SK-N-SH treated with all-trans-retinoic acid at 6 μM for 48 hours (cell line): ENCODE data around the gene DNAH9.

Source experiments
- ATAC-seq: fragments of 200-7000 bp; cut with Tn5 transposase; 3 replicates; pipeline ENCODE4 v1.9.1; 2020; ENCODE audit warnings: mild to moderate bottlenecking, moderate library complexity
- ARNTL ChIP-seq: fragments of 450-650 bp; formaldehyde crosslinking; IDR thresholded peaks from 2 replicates; pipeline ENCODE4 v1.5.0; 2020; ENCODE audit warnings: low read depth, mild to moderate bottlenecking, moderate library complexity, borderline replicate concordance
- CSDC2 ChIP-seq: fragments of 250-450 bp; sonication (Bioruptor Pico); IDR thresholded peaks from 2 replicates; pipeline ENCODE4 v1.5.0; 2020; ENCODE audit warnings: mild to moderate bottlenecking, moderate library complexity
- ESRRG ChIP-seq: fragments of 250-450 bp; sonication (Bioruptor Pico); IDR thresholded peaks from 2 replicates; pipeline ENCODE4 v1.6.1; 2021; ENCODE audit warnings: mild to moderate bottlenecking
- GLIS3 ChIP-seq: fragments of 250-450 bp; sonication (Bioruptor Pico); IDR thresholded peaks from 2 replicates; pipeline ENCODE4 v1.5.0; 2020; ENCODE audit warnings: mild to moderate bottlenecking, moderate library complexity
- ISL1 ChIP-seq: fragments of 250-450 bp; sonication (Bioruptor Pico); IDR thresholded peaks from 2 replicates; pipeline ENCODE4 v2.1.2; 2022; ENCODE audit warnings: mild to moderate bottlenecking, moderate library complexity
- OSR1 ChIP-seq: fragments of 250-450 bp; sonication (Bioruptor Pico); IDR thresholded peaks from 2 replicates; pipeline ENCODE4 v1.8.0; 2022; ENCODE audit warnings: moderate library complexity, mild to moderate bottlenecking, inconsistent platforms
- POU6F1 ChIP-seq: fragments of 250-450 bp; sonication (Bioruptor Pico); IDR thresholded peaks from 2 replicates; pipeline ENCODE4 v1.8.0; 2021; ENCODE audit warnings: low read depth, mild to moderate bottlenecking, moderate library complexity, borderline replicate concordance
- RARB ChIP-seq: fragments of 250-450 bp; sonication (Bioruptor Pico); IDR thresholded peaks from 2 replicates; pipeline ENCODE4 v1.8.0; 2021; ENCODE audit warnings: mild to moderate bottlenecking, moderate library complexity
- SNAI2 ChIP-seq: fragments of 250-450 bp; sonication (Bioruptor Pico); IDR thresholded peaks from 2 replicates; pipeline ENCODE4 v1.5.0; 2020; ENCODE audit warnings: mild to moderate bottlenecking, moderate library complexity
- TCF4 ChIP-seq: fragments of 250-450 bp; sonication (Bioruptor Pico); IDR thresholded peaks from 2 replicates; pipeline ENCODE4 v1.8.0; 2021; ENCODE audit warnings: mild to moderate bottlenecking, moderate library complexity, borderline replicate concordance
- TOX ChIP-seq: fragments of 250-450 bp; sonication (Bioruptor Pico); IDR thresholded peaks from 2 replicates; pipeline ENCODE4 v1.8.0; 2021; ENCODE audit warnings: mild to moderate bottlenecking, moderate library complexity, borderline replicate concordance
- TSHZ2 ChIP-seq: fragments of 250-450 bp; sonication (Bioruptor Pico); IDR thresholded peaks from 2 replicates; pipeline ENCODE4 v1.5.0; 2020; ENCODE audit warnings: mild to moderate bottlenecking, moderate library complexity
- ZFP3 ChIP-seq: fragments of 250-450 bp; sonication (Bioruptor Pico); IDR thresholded peaks from 2 replicates; pipeline ENCODE4 v1.5.0; 2020; ENCODE audit warnings: mild to moderate bottlenecking, moderate library complexity
- ZFP30 ChIP-seq: fragments of 450-650 bp; formaldehyde crosslinking; IDR thresholded peaks from 2 replicates; pipeline ENCODE4 v1.5.0; 2022; ENCODE audit warnings: mild to moderate bottlenecking, moderate library complexity
- ZNF565 ChIP-seq: fragments of 450-650 bp; formaldehyde crosslinking; conservative IDR thresholded peaks from 2 replicates; pipeline ENCODE4 v1.5.0; 2020; ENCODE audit warnings: low read depth, mild to moderate bottlenecking, moderate library complexity
- ZNF70 ChIP-seq: fragments of 450-650 bp; formaldehyde crosslinking; IDR thresholded peaks from 2 replicates; pipeline ENCODE4 v1.5.0; 2020; ENCODE audit warnings: mild to moderate bottlenecking, moderate library complexity
- TF ChIP-seq, protein P1 (sequence below): fragments of 250-450 bp; sonication (Bioruptor Pico); IDR thresholded peaks from 2 replicates; pipeline ENCODE4 v1.8.0; 2020; ENCODE audit warnings: mild to moderate bottlenecking, moderate library complexity, borderline replicate concordance
- TF ChIP-seq, protein P2 (sequence below): fragments of 250-450 bp; sonication (Bioruptor Pico); IDR thresholded peaks from 2 replicates; pipeline ENCODE4 v1.5.1; 2021; ENCODE audit warnings: mild to moderate bottlenecking, moderate library complexity
- TF ChIP-seq, protein P3 (sequence below): fragments of 250-450 bp; sonication (Bioruptor Pico); IDR thresholded peaks from 2 replicates; pipeline ENCODE4 v1.5.1; 2020; ENCODE audit warnings: low read depth, mild to moderate bottlenecking, moderate library complexity

The DNAH9 gene

DNA sequence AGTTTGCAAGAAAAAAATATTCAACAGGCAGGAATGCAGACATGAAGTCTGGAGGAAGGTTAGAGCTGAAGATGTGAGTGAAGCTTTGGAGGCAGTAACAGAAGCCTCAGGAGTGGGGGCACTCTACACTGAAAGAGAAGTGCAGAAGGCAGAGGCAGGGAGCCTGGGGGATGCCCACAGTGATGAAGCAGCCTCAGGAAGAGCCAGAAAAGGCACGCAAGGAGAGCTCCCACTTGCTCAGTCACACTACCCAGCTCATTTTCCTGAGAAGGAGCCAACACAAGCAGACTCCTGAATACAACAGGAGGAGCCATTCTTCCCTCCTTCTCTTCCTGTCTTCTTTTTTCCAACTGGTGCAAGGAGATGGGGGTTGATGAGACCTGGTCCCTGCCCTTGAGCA is 45.1 kb upstream of the DNAH9 start (continued):
- no peak for TF ChIP-seq POU6F1
- TF ChIP-seq, protein P1, sequence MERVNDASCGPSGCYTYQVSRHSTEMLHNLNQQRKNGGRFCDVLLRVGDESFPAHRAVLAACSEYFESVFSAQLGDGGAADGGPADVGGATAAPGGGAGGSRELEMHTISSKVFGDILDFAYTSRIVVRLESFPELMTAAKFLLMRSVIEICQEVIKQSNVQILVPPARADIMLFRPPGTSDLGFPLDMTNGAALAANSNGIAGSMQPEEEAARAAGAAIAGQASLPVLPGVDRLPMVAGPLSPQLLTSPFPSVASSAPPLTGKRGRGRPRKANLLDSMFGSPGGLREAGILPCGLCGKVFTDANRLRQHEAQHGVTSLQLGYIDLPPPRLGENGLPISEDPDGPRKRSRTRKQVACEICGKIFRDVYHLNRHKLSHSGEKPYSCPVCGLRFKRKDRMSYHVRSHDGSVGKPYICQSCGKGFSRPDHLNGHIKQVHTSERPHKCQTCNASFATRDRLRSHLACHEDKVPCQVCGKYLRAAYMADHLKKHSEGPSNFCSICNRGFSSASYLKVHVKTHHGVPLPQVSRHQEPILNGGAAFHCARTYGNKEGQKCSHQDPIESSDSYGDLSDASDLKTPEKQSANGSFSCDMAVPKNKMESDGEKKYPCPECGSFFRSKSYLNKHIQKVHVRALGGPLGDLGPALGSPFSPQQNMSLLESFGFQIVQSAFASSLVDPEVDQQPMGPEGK (CRISPR knock-in tag), result no peak
- TF ChIP-seq CSDC2 (CRISPR knock-in tag), result no peak
- no peak for TF ChIP-seq ZFP30 (CRISPR knock-in tag)
- TF ChIP-seq ZNF565 (CRISPR knock-in tag), result no peak
- TF ChIP-seq TCF4 (CRISPR knock-in tag), result no peak
- no peak for TF ChIP-seq TOX (CRISPR knock-in tag)
- no peak for TF ChIP-seq ESRRG (CRISPR knock-in tag)
- no peak for TF ChIP-seq ARNTL (CRISPR knock-in tag)
- no peak for TF ChIP-seq OSR1

DNA sequence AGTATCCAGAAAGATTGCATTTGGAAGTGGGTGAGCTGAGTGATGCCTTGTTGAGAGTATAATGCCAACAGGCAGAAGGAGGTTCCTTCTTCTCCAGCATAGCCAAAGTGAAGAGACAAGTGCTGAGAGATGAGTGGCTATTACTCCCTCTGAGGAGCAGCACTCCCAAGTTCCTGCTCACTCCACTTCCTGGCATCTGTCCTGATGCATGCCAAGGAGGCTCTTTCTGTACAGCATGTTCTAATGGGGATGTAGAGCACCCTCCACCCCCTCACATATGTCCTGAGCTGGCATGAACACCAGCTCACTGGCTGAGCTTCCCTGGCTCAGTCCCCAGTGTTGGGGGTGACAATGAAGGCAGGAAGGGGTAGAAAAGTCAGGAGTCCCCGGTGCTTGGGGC is 44.2 kb upstream of the DNAH9 start:
- TF ChIP-seq ESRRG (CRISPR knock-in tag) (no peak), ZNF70 (CRISPR knock-in tag) (no peak), POU6F1 (no peak), ZFP30 (CRISPR knock-in tag) (no peak), GLIS3 (CRISPR knock-in tag) (no peak), ISL1 (CRISPR knock-in tag) (no peak), CSDC2 (CRISPR knock-in tag) (no peak)
- TF ChIP-seq, protein P1 (CRISPR knock-in tag), result no peak
- TF ChIP-seq, protein P2, sequence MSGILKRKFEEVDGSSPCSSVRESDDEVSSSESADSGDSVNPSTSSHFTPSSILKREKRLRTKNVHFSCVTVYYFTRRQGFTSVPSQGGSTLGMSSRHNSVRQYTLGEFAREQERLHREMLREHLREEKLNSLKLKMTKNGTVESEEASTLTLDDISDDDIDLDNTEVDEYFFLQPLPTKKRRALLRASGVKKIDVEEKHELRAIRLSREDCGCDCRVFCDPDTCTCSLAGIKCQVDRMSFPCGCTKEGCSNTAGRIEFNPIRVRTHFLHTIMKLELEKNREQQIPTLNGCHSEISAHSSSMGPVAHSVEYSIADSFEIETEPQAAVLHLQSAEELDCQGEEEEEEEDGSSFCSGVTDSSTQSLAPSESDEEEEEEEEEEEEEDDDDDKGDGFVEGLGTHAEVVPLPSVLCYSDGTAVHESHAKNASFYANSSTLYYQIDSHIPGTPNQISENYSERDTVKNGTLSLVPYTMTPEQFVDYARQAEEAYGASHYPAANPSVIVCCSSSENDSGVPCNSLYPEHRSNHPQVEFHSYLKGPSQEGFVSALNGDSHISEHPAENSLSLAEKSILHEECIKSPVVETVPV (CRISPR knock-in tag), result no peak
- TF ChIP-seq, protein P3, sequence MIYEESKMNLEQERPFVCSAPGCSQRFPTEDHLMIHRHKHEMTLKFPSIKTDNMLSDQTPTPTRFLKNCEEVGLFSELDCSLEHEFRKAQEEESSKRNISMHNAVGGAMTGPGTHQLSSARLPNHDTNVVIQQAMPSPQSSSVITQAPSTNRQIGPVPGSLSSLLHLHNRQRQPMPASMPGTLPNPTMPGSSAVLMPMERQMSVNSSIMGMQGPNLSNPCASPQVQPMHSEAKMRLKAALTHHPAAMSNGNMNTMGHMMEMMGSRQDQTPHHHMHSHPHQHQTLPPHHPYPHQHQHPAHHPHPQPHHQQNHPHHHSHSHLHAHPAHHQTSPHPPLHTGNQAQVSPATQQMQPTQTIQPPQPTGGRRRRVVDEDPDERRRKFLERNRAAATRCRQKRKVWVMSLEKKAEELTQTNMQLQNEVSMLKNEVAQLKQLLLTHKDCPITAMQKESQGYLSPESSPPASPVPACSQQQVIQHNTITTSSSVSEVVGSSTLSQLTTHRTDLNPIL (CRISPR knock-in tag), result no peak
- ATAC-seq, result no peak

DNA sequence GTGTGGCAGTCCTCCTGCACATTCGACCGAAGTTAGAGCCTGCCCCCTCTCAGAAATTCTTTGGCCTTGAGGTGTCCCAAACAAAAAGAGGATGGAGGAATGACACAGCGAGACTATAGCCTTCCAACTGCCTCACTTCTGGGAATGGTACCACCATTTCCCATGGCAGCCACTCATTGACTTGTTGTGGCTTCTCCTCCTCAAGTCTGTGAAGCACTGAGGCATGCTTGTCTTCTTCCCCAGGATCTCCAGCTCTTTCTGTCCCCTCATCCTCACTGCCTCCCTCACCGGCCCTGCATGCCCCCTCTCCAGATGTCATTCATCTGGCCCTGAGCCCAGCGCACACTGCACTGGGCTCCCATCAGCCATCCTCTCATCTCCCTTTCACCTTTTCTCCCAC is 43.7 kb upstream of the DNAH9 start:
- no peak for ATAC-seq
- no peak for TF ChIP-seq TCF4 (CRISPR knock-in tag)
- no peak for TF ChIP-seq CSDC2 (CRISPR knock-in tag)
- no peak for TF ChIP-seq SNAI2 (CRISPR knock-in tag)
- no peak for TF ChIP-seq ESRRG (CRISPR knock-in tag)
- TF ChIP-seq ARNTL (CRISPR knock-in tag), result no peak
- TF ChIP-seq POU6F1, result no peak
- no peak for TF ChIP-seq TSHZ2 (CRISPR knock-in tag)
- no peak for TF ChIP-seq ISL1 (CRISPR knock-in tag)
- TF ChIP-seq ZNF70 (CRISPR knock-in tag), result no peak
- TF ChIP-seq RARB (CRISPR knock-in tag), result no peak
- no peak for TF ChIP-seq ZFP3 (CRISPR knock-in tag)
- no peak for TF ChIP-seq TOX (CRISPR knock-in tag)
- TF ChIP-seq ZNF565 (CRISPR knock-in tag), result no peak
- TF ChIP-seq, protein P3 (CRISPR knock-in tag), result no peak
